PFSK-1 (cell line): Measurements from ENCODE around the gene TIGD1.

Source experiments
- FOXP2 ChIP-seq: optimal IDR thresholded peaks from 2 replicates; pipeline ENCODE3; 2011; ENCODE audit warnings: borderline replicate concordance, control low read depth, inconsistent platforms; ENCODE audit not compliant: insufficient read depth; ENCODE audit errors: extremely low read length, extremely low read depth
- POLR2AphosphoS5 ChIP-seq: IDR thresholded peaks from 2 replicates; pipeline ENCODE4 v1.6.1; 2012; ENCODE audit warnings: low read depth, mild to moderate bottlenecking, control low read depth, low read length, moderate library complexity
- SIN3A ChIP-seq: IDR thresholded peaks from 2 replicates; pipeline ENCODE4 v1.6.1; 2012; ENCODE audit warnings: mild to moderate bottlenecking, low read length, moderate library complexity, borderline replicate concordance; ENCODE audit not compliant: insufficient read depth
- TAF1 ChIP-seq: IDR thresholded peaks from 2 replicates; pipeline ENCODE4 v1.6.1; 2012; ENCODE audit warnings: low read length, control low read depth, borderline replicate concordance; ENCODE audit not compliant: insufficient read depth
- TF ChIP-seq, protein P1 (sequence below), 2 experiments: IDR thresholded peaks; 2 replicates each; pipeline versions ENCODE4 v1.6.1 to v1.8.0; 2011 to 2012; ENCODE audit warnings: low read depth in 2 of 2, low read length in 2 of 2, control low read depth in 1 of 2, inconsistent platforms in 1 of 2, mild to moderate bottlenecking in 1 of 2, moderate library complexity in 1 of 2; ENCODE audit not compliant: insufficient read depth in 1 of 2

TIGD1 gene

DNA sequence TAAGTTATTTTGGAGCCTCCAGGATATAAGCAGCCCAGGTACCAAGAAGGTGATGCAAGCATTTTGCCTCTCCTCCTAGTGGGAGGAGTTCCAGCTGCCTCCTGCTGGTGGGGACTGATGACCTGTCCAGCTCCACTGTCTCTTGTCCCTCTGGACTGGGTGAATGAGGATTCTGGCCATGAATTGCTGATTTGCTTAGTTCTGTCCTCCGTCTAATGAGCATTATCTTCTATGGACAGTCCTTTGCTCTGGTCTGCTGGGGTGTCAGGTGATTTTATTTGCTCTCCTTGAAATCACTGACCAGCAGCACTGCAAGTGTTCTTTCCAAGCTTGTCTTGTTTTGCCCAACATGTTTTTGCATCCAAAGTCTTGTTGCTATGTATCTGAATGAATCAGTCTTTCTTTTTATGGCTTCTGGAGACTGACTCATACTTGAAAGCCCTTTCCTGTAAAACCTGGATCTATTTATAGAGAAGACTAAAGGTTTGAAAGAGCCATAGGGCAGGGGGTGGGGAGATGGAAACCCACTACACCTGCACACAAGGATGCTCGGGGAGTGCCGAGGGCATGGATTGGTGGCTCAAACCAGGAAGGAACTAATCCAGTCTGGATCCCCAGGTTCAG, 42.5 kb upstream of the TIGD1 start:
- TF ChIP-seq TAF1 (no peak), SIN3A (no peak), FOXP2 (no peak), POLR2AphosphoS5 (no peak)
- TF ChIP-seq, protein P1, sequence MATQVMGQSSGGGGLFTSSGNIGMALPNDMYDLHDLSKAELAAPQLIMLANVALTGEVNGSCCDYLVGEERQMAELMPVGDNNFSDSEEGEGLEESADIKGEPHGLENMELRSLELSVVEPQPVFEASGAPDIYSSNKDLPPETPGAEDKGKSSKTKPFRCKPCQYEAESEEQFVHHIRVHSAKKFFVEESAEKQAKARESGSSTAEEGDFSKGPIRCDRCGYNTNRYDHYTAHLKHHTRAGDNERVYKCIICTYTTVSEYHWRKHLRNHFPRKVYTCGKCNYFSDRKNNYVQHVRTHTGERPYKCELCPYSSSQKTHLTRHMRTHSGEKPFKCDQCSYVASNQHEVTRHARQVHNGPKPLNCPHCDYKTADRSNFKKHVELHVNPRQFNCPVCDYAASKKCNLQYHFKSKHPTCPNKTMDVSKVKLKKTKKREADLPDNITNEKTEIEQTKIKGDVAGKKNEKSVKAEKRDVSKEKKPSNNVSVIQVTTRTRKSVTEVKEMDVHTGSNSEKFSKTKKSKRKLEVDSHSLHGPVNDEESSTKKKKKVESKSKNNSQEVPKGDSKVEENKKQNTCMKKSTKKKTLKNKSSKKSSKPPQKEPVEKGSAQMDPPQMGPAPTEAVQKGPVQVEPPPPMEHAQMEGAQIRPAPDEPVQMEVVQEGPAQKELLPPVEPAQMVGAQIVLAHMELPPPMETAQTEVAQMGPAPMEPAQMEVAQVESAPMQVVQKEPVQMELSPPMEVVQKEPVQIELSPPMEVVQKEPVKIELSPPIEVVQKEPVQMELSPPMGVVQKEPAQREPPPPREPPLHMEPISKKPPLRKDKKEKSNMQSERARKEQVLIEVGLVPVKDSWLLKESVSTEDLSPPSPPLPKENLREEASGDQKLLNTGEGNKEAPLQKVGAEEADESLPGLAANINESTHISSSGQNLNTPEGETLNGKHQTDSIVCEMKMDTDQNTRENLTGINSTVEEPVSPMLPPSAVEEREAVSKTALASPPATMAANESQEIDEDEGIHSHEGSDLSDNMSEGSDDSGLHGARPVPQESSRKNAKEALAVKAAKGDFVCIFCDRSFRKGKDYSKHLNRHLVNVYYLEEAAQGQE (IDR thresholded peaks at IDR 0.05; ENCODE audit: insufficient read depth in 1 of 2, low read depth in 2 of 2, low read length in 2 of 2): no peak

DNA sequence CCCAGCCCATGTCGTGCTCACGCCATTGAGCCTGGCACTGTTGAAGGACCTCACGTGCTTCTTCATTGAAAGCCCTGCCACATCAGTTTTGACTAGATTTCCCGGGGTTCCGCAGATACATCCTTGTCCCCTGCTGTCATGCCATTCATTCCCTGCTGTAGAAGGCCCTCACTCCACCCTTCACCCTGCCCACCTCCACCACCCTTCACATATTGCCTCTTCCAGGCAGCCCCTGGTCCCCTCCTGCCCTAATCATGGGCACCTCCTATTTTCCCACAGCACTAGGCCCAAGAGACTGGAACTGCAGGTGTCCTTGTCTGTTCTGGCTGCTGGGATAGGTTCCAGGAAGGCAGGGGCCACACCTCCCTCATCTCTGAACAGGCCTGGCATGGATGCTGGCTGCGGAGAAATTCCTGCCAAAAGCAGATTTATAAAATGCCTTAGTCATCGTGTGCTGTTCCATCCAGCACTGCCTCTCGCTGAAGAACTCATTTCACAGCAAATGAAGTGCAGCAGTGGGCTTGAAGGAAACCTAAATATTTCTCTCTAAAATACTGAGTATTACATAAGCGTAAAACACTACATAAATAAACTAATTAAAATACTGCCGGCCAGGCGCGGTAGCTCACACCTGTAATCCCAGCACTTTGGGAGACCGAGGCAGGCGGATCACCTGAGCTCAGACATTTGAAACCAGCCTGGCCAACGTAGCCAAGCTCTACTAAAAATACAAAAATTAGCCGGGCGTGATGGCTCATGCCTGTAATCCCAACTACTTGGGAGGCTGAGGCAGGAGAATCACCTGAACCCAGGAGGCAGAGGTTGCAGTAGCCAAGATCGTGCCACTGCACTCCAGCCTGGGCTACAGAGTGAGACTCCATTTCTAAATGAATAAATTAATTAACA, 38.6 kb upstream of the TIGD1 start:
- TF ChIP-seq POLR2AphosphoS5 (no peak), SIN3A (no peak), FOXP2 (no peak), TAF1 (no peak)
- TF ChIP-seq, protein P1 (IDR thresholded peaks at IDR 0.05; ENCODE audit: insufficient read depth in 1 of 2, low read depth in 2 of 2, low read length in 2 of 2): no peak

GRCh38 chr2:232588031-232588430, 37.7 kb upstream of the TIGD1 start:
- TF ChIP-seq, protein P1 (IDR thresholded peaks at IDR 0.05; ENCODE audit: insufficient read depth in 1 of 2, low read depth in 2 of 2, low read length in 2 of 2): no peak
- TF ChIP-seq POLR2AphosphoS5 (no peak), TAF1 (no peak), SIN3A (no peak), FOXP2 (no peak)

DNA sequence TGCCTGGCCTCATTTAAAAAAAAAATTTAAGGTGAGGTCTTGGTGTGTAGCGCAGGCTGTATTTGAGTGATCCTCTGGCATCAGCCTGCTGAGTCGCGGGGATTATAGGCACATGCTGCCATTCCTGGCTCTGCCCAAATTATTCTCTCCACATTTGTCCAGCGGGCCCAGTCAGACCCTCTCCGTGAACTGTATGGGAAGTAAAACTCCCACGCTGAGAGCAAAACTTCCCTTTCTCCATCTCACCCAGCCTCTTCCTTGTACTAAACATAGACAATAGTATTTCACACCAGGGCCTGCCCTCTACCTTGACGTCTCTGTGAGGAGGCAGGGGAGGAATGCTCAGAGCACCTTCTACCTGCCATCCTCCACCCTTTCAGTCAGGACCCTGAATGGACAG, 37.2 kb upstream of the TIGD1 start:
- TF ChIP-seq POLR2AphosphoS5: no peak
- no peak for TF ChIP-seq FOXP2
- TF ChIP-seq, protein P1 (IDR thresholded peaks at IDR 0.05; ENCODE audit: insufficient read depth in 1 of 2, low read depth in 2 of 2, low read length in 2 of 2): no peak
- TF ChIP-seq SIN3A: no peak
- TF ChIP-seq TAF1: no peak
